Thyroid gland (tissue), 4 donors: Measurements from ENCODE around the gene BMP8B. TPM values are rescaled to one million over a fixed set of nuclear protein-coding genes. Genes with fewer than 3 reads are reported as not detected.

Experiments used
- DNase-seq, 2 donors: peaks; one replicate each; pipeline ENCODE4 v3.0.0-alpha.2; 2019
- H3K27ac ChIP-seq, 3 donors: fragments of 200-600 bp; sonication (generic); 1 replicate in 2 of 3; 2 replicates in 1 of 3; pipeline ENCODE4 v1.5.1; 2016 to 2019; ENCODE audit warnings: mild to moderate bottlenecking in 1 of 3, moderate library complexity in 1 of 3
- H3K27me3 ChIP-seq: fragments of 200-600 bp; sonication (generic); one replicate; pipeline ENCODE4 v1.5.1; 2019
- H3K36me3 ChIP-seq, 2 donors: fragments of 200-600 bp; sonication (generic); one replicate each; pipeline ENCODE4 v1.5.1; 2016 to 2019
- H3K4me1 ChIP-seq, 2 donors: fragments of 200-600 bp; sonication (generic); one replicate each; pipeline ENCODE4 v1.5.1; 2017 to 2019
- H3K4me3 ChIP-seq, 3 donors: fragments of 200-600 bp; sonication (generic); replicated peaks in 1 of 3; 1 replicate in 2 of 3; 2 replicates in 1 of 3; pipeline ENCODE4 v1.5.1; 2016; ENCODE audit warnings: mild to moderate bottlenecking in 1 of 3
- H3K9me3 ChIP-seq: fragments of 200-600 bp; sonication (generic); one replicate; pipeline ENCODE4 v1.5.1; 2017
- CTCF ChIP-seq, 6 experiments: fragments of 200-600 bp in 3 of 6; fragments of 450-650 bp in 3 of 6; sonication (generic) in 3 of 6; IDR thresholded peaks; one replicate each; pipeline ENCODE4 v1.5.1; 2016 to 2019; ENCODE audit warnings: antibody characterized with exemption in 6 of 6, mild to moderate bottlenecking in 2 of 6, inconsistent platforms in 1 of 6, moderate library complexity in 1 of 6
- POLR2A ChIP-seq, 2 donors: fragments of 450-650 bp; IDR thresholded peaks; one replicate each; pipeline ENCODE4 v1.6.1; 2017; ENCODE audit warnings: antibody characterized with exemption in 2 of 2, mild to moderate bottlenecking in 2 of 2, moderate library complexity in 1 of 2
- WGBS, 2 donors: methylation state at CpG; one replicate each; pipeline ENCODE4 v1.1.5; 2017; 5-methylcytosine and 5-hydroxymethylcytosine counted together
- intact Hi-C: fragments of 100-400 bp; cut with DNase I; formaldehyde crosslinking; loops from one replicate; pipeline ENCODE4 v1.15.1; 2023
- small RNA-seq: library from RNA; depleted of rRNA; stranded (forward); fragments of <200 nt; gene quantifications from one replicate; pipeline ENCODE3, GENCODE V24; 2016
- total RNA-seq, 4 donors: library from RNA; depleted of rRNA; stranded (reverse); fragments of >200 nt; gene quantifications; one replicate each; pipeline ENCODE4 v1.2.3, GENCODE V29; 2016

BMP8B gene
- total RNA-seq, 4 donors from 2014 or later: 6.6 to 15.4 (median 8.1) TPM

- Histone ChIP-seq H3K4me1 (no peaks in the 10 kb centered on the region), H3K9me3 (no peaks in the 10 kb centered on the region), H3K27me3 (no peaks in the 10 kb centered on the region), H3K36me3 (no peaks in the 10 kb centered on the region), H3K27ac (no peak overlapping the region), H3K4me3 (no peak overlapping the region)
- no peak for DNase-seq
- TF ChIP-seq POLR2A (IDR thresholded peaks at IDR 0.05): no peak
- no peak for TF ChIP-seq CTCF (IDR thresholded peaks at IDR 0.05)
- WGBS, 2 donors: 77 to 78% methylated on average over 12 of the region's 12 CpGs
- intact Hi-C loops: no loop called here
Measured at GRCh38 chr1:39711104-39711965, 77.3 kb downstream of the BMP8B start.

- intact Hi-C loops: no loop called here
- Histone ChIP-seq H3K27me3 (no peaks in the 10 kb centered on the region), H3K36me3 (no peaks in the 10 kb centered on the region), H3K9me3 (no peaks in the 10 kb centered on the region), H3K27ac (no peak overlapping the region), H3K4me1 (no peaks in the 10 kb centered on the region), H3K4me3 (no peak overlapping the region)
- 92 to 95% methylated on average over 4 of the region's 4 CpGs for WGBS, 2 donors
- DNase-seq: no peak
- TF ChIP-seq CTCF (IDR thresholded peaks at IDR 0.05): no peak
- no peak for TF ChIP-seq POLR2A (IDR thresholded peaks at IDR 0.05)
Measured at GRCh38 chr1:39707506-39707905, 81.2 kb downstream of the BMP8B start.

Small RNAs within 50 kb of the gene (small RNA-seq; reads per million reads assigned to genes)
- not detected for gene AL033527.1
- not detected for gene RNU7-121P

Other genes starting within 250 kb of the BMP8B start
- 100 to 1,000 TPM in 3 of 4 donors, 10 to 100 TPM in 1; 81.1 to 143 (median 107) TPM for gene PABPC4, start 212.1 kb downstream of the BMP8B start, total RNA-seq
- gene HEYL, start 149.2 kb downstream of the BMP8B start, total RNA-seq: 10 to 100 TPM in 2 of 4 donors, 1 to 10 TPM in 2; 9.3 to 17.0 (median 11.5) TPM
- gene NT5C1A, start 116.8 kb downstream of the BMP8B start, total RNA-seq: under 1 TPM in 2 of 4 donors, not detected in 2; 0.33 to 0.73 TPM
- under 1 TPM; 0.11 to 0.83 (median 0.29) TPM for gene HPCAL4, start 97.4 kb downstream of the BMP8B start, total RNA-seq
- 10 to 100 TPM; 47.1 to 52.7 (median 50.9) TPM for gene PPIE, start 50.0 kb downstream of the BMP8B start, total RNA-seq
- gene OXCT2, start 17.5 kb downstream of the BMP8B start, total RNA-seq: 1 to 10 TPM; 2.6 to 8.2 (median 3.5) TPM
- gene TRIT1, start 94.6 kb upstream of the BMP8B start, total RNA-seq: 10 to 100 TPM; 22.6 to 35.2 (median 25.3) TPM
- 1 to 10 TPM; 1.4 to 3.9 (median 3.5) TPM for gene MYCL, start 113.1 kb upstream of the BMP8B start, total RNA-seq
- 10 to 100 TPM in 2 of 4 donors, 1 to 10 TPM in 2; 8.9 to 60.8 (median 16.5) TPM for gene MFSD2A, start 166.3 kb upstream of the BMP8B start, total RNA-seq